ENCODE data around the gene SRP54.
"Not testable (repeated sequence)": the region's sequence is repeated elsewhere in the genome, so short reads cannot be mapped to it uniquely, and the experiment has no call there.

The SRP54 gene

GRCh38 chr14:34982421-34983147 is at the start of gene SRP54:
Gene SRP54, plus strand, starts transcription at chr14:34982992. Its CDS starts 13,718 bp downstream, at chr14:34996710.
- DNase-seq (ENCODE audit: low read depth in 2 of 2): peak; percentile 90 to 91

- DNase-seq (ENCODE audit: low read depth in 2 of 2): no peak
Observed at GRCh38 chr14:34933301-34933700, 49.5 kb upstream of the SRP54 start.

GRCh38 chr14:34935488-34935887 is 47.3 kb upstream of the SRP54 start:
- DNase-seq (ENCODE audit: low read depth in 2 of 2): no peak

- no peak for DNase-seq (ENCODE audit: low read depth in 2 of 2)
Observed at GRCh38 chr14:34937442-34937841, 45.4 kb upstream of the SRP54 start.

- DNase-seq (ENCODE audit: low read depth in 2 of 2): no peak
Observed at GRCh38 chr14:34937876-34938275, 44.9 kb upstream of the SRP54 start.

GRCh38 chr14:34943506-34943905 is 39.3 kb upstream of the SRP54 start:
- no peak for DNase-seq (ENCODE audit: low read depth in 2 of 2)

GRCh38 chr14:34944744-34945143 is 38.0 kb upstream of the SRP54 start:
- no peak for DNase-seq (ENCODE audit: low read depth in 2 of 2)

- no peak for DNase-seq (ENCODE audit: low read depth in 2 of 2)
Observed at GRCh38 chr14:34946699-34947098, 36.1 kb upstream of the SRP54 start.

GRCh38 chr14:34951286-34951685 is 31.5 kb upstream of the SRP54 start:
- peak; percentile 29 to 30 for DNase-seq (ENCODE audit: low read depth in 2 of 2)

- no peak for DNase-seq (ENCODE audit: low read depth in 2 of 2)
Observed at GRCh38 chr14:34956931-34957330, 25.9 kb upstream of the SRP54 start.

- no peak for DNase-seq (ENCODE audit: low read depth in 2 of 2)
Observed at GRCh38 chr14:34957771-34958286, 25.0 kb upstream of the SRP54 start.

- not testable (repeated sequence) for DNase-seq (ENCODE audit: low read depth in 2 of 2)
Observed at GRCh38 chr14:34962106-34962505, 20.7 kb upstream of the SRP54 start.

- no peak for DNase-seq (ENCODE audit: low read depth in 2 of 2)
Observed at GRCh38 chr14:34964977-34965764, 17.6 kb upstream of the SRP54 start.

GRCh38 chr14:34965912-34966311 is 16.9 kb upstream of the SRP54 start:
- DNase-seq (ENCODE audit: low read depth in 2 of 2): no peak

- no peak for DNase-seq (ENCODE audit: low read depth in 2 of 2)
Observed at GRCh38 chr14:34966413-34966812, 16.4 kb upstream of the SRP54 start.

- DNase-seq (ENCODE audit: low read depth in 2 of 2): no peak
Observed at GRCh38 chr14:34970665-34971064, 12.1 kb upstream of the SRP54 start.

- no peak for DNase-seq (ENCODE audit: low read depth in 2 of 2)
Observed at GRCh38 chr14:34971381-34971780, 11.4 kb upstream of the SRP54 start.

- no peak for DNase-seq (ENCODE audit: low read depth in 2 of 2)
Observed at GRCh38 chr14:34971801-34972200, 11.0 kb upstream of the SRP54 start.

- no peak for DNase-seq (ENCODE audit: low read depth in 2 of 2)
Observed at GRCh38 chr14:34978444-34978843, 4.3 kb upstream of the SRP54 start.

- no peak for DNase-seq (ENCODE audit: low read depth in 2 of 2)
Observed at GRCh38 chr14:34980337-34980900, 2.4 kb upstream of the SRP54 start.

- no peak for DNase-seq (ENCODE audit: low read depth in 2 of 2)
Observed at GRCh38 chr14:34981743-34982420, 910 bp upstream of the SRP54 start.

- DNase-seq (ENCODE audit: low read depth in 2 of 2): no peak
Observed at GRCh38 chr14:34983148-34983760, 462 bp downstream of the SRP54 start.

Data from fibroblast of skin of left biceps (primary cell).